Measurements from ENCODE around the gene AP1M1. TPM values are rescaled to one million over a fixed set of nuclear protein-coding genes. Genes with fewer than 3 reads are reported as not detected.
A peak's percentile ranks its signal among the peaks of the same experiment; 100 is the strongest.
"Not testable (repeated sequence)": the region's sequence is repeated elsewhere in the genome, so short reads cannot be mapped to it uniquely, and the experiment has no call there.

AP1M1 gene
- total RNA-seq, 4 donors from 2014 or later: 92.8 to 144 (median 109) TPM

DNA sequence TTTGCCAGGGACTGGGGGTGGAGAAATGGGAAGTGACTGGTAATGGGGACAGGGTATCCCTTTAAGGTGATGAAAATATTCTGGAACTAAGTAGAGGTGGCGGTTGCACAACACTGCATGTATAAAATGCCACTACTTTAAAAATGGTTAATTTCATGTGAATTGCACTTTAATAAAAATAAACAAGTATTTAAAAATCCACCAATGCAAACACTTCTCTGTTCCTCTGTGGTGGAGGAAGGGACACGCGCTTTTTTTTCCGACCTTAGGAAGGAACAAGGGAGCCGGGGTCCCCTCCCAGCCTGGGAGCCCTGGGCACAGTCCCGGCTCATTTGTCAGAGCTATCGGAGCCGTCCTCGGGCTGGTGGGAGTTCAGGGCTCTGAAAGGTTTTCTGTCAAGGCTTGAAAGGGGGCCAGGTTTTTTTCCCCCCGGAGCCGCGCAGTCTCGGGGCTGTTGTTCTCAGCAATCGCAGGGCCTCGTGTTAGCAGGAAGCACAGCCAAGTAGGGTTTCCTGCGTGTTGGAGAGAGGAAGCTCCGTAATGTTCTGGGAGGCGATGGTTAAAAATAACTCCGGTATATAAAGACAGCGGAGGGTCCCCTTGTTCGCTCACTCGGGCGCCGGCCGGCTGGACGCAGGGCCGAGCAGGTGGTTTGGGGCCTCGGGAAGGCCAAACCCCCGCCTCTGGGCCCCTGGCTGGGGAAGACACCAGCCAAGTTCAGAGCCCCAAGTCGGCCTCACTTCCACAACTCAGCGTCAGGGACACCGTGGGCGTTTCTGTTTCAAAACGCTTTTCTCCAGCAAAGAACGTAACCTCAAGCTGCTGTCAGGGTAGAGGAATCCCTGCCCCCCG is 85.7 kb downstream of the AP1M1 start:
- peak; percentile 12 to 66 for TF ChIP-seq POLR2A (IDR thresholded peaks at IDR 0.05)
- TF ChIP-seq, protein P1, sequence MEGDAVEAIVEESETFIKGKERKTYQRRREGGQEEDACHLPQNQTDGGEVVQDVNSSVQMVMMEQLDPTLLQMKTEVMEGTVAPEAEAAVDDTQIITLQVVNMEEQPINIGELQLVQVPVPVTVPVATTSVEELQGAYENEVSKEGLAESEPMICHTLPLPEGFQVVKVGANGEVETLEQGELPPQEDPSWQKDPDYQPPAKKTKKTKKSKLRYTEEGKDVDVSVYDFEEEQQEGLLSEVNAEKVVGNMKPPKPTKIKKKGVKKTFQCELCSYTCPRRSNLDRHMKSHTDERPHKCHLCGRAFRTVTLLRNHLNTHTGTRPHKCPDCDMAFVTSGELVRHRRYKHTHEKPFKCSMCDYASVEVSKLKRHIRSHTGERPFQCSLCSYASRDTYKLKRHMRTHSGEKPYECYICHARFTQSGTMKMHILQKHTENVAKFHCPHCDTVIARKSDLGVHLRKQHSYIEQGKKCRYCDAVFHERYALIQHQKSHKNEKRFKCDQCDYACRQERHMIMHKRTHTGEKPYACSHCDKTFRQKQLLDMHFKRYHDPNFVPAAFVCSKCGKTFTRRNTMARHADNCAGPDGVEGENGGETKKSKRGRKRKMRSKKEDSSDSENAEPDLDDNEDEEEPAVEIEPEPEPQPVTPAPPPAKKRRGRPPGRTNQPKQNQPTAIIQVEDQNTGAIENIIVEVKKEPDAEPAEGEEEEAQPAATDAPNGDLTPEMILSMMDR (IDR thresholded peaks at IDR 0.05): peak in 1 of 5 experiments; percentile 14
- peak; percentile 80 to 94 for TF ChIP-seq EP300 (IDR thresholded peaks at IDR 0.05)
- DNase-seq (ENCODE audit: low spot score in 2 of 2): peak; percentile 68 to 82
- Histone ChIP-seq H3K4me1 (peaks cover 0 to 73% (median 31%) of the 10 kb centered on the region in 4 donors), H3K9me3 (no peaks in the 10 kb centered on the region), H3K27ac (peak overlapping the region; percentile 86 to 98 (median 93)), H3K4me3 (peak overlapping the region; percentile 5 to 38 (median 13)), H3K27me3 (no peaks in the 10 kb centered on the region), H3K36me3 (no peaks in the 10 kb centered on the region)
- 2 to 3% methylated on average over 24 to 35 of the region's 36 CpGs for WGBS, 2 donors

DNA sequence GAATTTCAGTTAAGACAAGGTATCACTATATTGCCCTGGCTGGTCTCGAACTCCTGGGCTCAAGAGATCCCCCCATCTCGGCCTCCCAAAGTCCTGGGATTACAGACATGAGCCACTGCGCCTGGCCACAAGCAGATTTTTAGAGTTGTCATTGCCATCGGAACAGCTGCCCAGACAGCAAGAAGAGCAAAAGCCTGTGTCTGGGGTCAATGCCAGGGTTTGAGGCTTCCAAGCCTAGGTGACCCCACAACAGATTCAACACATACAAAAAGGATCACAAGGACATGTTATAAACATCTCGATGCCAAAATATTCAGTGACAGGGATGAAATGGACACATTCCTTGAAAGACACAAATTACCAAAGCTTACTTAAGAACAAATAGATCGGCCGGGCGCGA is 86.8 kb downstream of the AP1M1 start:
- H3K36me3 ChIP-seq: no peaks in the 10 kb centered on the region
- peaks cover 0 to 65% (median 31%) of the 10 kb centered on the region in 4 donors for H3K4me1 ChIP-seq
- TF ChIP-seq, protein P1 (IDR thresholded peaks at IDR 0.05): no peak
- TF ChIP-seq EP300 (IDR thresholded peaks at IDR 0.05) (no peak), POLR2A (IDR thresholded peaks at IDR 0.05) (no peak)
- no peak overlapping the region for H3K4me3 ChIP-seq
- no peak for DNase-seq (ENCODE audit: low spot score in 2 of 2)
- WGBS, 2 donors: 90 to 93% methylated on average over 9 of the region's 9 CpGs
- no peaks in the 10 kb centered on the region for H3K9me3 ChIP-seq
- H3K27ac ChIP-seq: peak overlapping the region; percentile 86 to 98 (median 93)
- H3K27me3 ChIP-seq: no peaks in the 10 kb centered on the region

DNA sequence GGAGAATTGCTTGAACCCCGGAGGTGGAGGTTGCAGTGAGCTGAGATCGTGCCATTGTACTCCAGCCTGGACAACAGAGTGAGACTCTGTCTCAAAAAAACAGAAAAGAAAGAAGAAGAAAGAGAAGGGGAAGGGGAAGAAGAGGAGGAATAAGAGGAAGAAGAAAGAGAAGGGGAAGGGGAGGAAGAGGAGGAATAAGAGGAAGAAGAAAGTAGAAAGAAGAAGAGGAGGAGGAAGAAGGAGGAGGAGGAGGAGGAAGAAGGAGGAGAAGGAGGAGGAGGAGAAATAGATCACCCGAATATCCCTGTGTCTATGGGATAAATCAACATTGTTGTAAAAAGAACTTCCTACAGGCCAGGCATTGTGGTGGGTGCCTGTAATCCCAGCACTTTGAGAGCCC is 87.4 kb downstream of the AP1M1 start:
- H3K27ac ChIP-seq: peak overlapping the region; percentile 86 to 98 (median 93)
- H3K4me1 ChIP-seq: peaks cover 0 to 60% (median 28%) of the 10 kb centered on the region in 4 donors
- 73 to 77% methylated on average over 3 of the region's 3 CpGs for WGBS, 2 donors
- H3K27me3 ChIP-seq; H3K9me3 ChIP-seq; H3K4me3 ChIP-seq; H3K36me3 ChIP-seq; DNase-seq (ENCODE audit: low spot score in 2 of 2): not testable (repeated sequence)

DNA sequence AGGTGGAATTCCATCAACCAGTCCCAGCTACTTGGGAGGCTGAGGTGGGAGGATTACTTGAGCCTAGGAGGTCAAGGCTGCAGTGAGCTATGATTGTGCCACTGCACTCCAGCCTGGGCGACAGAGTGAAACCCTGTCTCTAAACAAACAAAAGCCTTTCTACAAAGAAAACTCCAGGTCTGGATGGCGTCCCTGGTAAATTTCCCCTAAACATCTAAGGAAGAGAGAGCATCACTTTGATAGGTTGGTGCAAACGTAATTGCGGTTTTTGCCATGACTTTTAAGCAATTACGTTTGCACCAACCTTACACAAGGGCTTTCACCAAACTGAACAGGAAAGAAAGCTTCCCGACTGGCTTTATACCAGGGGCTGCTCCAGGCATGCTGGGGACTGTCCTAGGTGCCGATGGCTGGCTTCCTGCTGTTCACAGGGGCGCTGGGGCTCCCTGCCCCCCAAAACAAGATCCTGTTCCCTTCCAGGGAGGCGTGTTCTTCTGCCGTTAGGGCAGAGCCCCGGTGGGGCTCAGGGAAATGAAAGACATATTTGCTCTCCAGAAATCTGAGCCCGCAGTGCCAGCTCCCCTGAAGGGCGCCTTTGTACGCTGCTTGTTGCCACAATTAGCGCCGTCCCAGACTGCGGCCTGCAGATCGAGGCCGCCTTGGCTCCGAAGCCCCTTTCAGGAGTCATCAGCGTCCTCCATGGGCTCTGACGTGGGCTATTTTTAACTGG is 88.2 kb downstream of the AP1M1 start:
- no peaks in the 10 kb centered on the region for H3K36me3 ChIP-seq
- 20 to 25% methylated on average over 21 to 22 of the region's 22 CpGs for WGBS, 2 donors
- no peaks in the 10 kb centered on the region for H3K27me3 ChIP-seq
- TF ChIP-seq POLR2A (IDR thresholded peaks at IDR 0.05) (no peak), EP300 (IDR thresholded peaks at IDR 0.05) (peak in 1 of 2 donors; percentile 39)
- TF ChIP-seq, protein P1 (IDR thresholded peaks at IDR 0.05): no peak
- H3K4me1 ChIP-seq: peaks cover 0 to 52% (median 28%) of the 10 kb centered on the region in 4 donors
- no peak for DNase-seq (ENCODE audit: low spot score in 2 of 2)
- peak overlapping the region in 1 of 4 donors; percentile 4 for H3K4me3 ChIP-seq
- peak overlapping the region; percentile 86 to 98 (median 93) for H3K27ac ChIP-seq
- no peaks in the 10 kb centered on the region for H3K9me3 ChIP-seq

DNA sequence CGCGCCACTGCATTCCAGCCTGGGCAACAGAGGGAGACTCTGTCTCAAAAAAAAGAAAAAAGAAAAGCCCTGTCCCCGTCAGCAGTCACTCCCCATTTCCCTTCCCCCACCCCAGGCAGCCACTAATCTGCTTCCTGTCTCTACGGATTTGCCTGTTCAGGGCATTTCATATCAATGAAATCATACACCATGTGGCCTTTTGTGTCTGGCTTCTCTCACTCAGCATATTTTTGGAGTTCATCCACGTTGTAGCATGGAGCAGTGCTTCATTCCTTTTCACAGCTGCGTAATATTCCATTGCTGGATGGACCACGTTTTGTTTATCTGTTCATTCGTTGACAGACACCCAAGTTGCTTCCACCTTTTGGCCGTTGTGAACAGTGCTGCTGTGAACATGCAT is 90.8 kb downstream of the AP1M1 start:
- DNase-seq (ENCODE audit: low spot score in 2 of 2): no peak
- Histone ChIP-seq H3K36me3 (no peaks in the 10 kb centered on the region), H3K9me3 (no peaks in the 10 kb centered on the region), H3K4me1 (peaks cover 0 to 46% (median 33%) of the 10 kb centered on the region in 4 donors), H3K4me3 (no peak overlapping the region), H3K27me3 (no peaks in the 10 kb centered on the region), H3K27ac (no peak overlapping the region)
- WGBS, 2 donors: 57 to 61% methylated on average over 9 of the region's 9 CpGs
- TF ChIP-seq EP300 (IDR thresholded peaks at IDR 0.05): no peak
- no peak for TF ChIP-seq POLR2A (IDR thresholded peaks at IDR 0.05)

DNA sequence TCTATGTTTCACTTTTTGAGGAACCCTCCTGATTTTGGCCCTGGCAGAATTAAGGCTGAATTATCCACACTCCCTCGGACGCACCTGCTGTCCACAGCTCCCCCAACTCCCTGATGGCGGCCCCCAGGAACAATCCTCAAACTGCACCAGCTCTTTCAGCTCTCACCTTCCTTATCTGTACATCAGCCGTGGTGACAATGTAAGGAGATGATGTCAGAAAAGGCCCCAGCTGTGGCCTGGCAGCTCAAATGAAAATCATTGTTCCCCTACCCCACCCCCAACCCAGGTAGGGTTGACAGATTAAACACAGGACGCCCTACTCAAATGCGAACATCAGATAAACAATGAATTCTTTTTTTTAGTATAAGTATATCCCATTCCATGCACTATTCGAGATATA is 91.9 kb downstream of the AP1M1 start:
- 88 to 89% methylated on average over 7 of the region's 7 CpGs for WGBS, 2 donors
- Histone ChIP-seq H3K27ac (no peak overlapping the region), H3K27me3 (no peaks in the 10 kb centered on the region), H3K9me3 (no peaks in the 10 kb centered on the region), H3K36me3 (no peaks in the 10 kb centered on the region), H3K4me1 (peaks cover 0 to 44% (median 30%) of the 10 kb centered on the region in 4 donors), H3K4me3 (no peak overlapping the region)
- no peak for TF ChIP-seq EP300 (IDR thresholded peaks at IDR 0.05)
- no peak for TF ChIP-seq POLR2A (IDR thresholded peaks at IDR 0.05)
- TF ChIP-seq, protein P1 (IDR thresholded peaks at IDR 0.05): no peak
- no peak for DNase-seq (ENCODE audit: low spot score in 2 of 2)

All from tibial nerve (tissue), 4 donors.